VCaP (cell line): ENCODE data around the gene JPH2.
"Not testable (repeated sequence)": the region's sequence is repeated elsewhere in the genome, so short reads cannot be mapped to it uniquely, and the experiment has no call there.

ENCODE experiments used
- H3K27ac ChIP-seq: fragments of 450-650 bp; 2 replicates; pipeline ENCODE4 v1.5.1; 2017
- CTCF ChIP-seq: fragments of 450-650 bp; conservative IDR thresholded peaks from 2 replicates; pipeline ENCODE4 v1.5.1; 2017; ENCODE audit warnings: mild to moderate bottlenecking, moderate library complexity

The JPH2 gene

GRCh38 chr20:44195605-44196004 is 8.6 kb upstream of the JPH2 start:
- H3K27ac ChIP-seq = no peak overlapping the region
- TF ChIP-seq CTCF = no peak

GRCh38 chr20:44193801-44194200 is 6.8 kb upstream of the JPH2 start:
- TF ChIP-seq CTCF = no peak
- no peak overlapping the region for H3K27ac ChIP-seq

- H3K27ac ChIP-seq = not testable (repeated sequence)
These were observed 4.7 kb upstream of the JPH2 start for GRCh38 chr20:44191640-44192039.

- peak; percentile 94 for TF ChIP-seq CTCF
- not testable (repeated sequence) for H3K27ac ChIP-seq
These were observed 3.3 kb upstream of the JPH2 start for GRCh38 chr20:44190197-44190852.

GRCh38 chr20:44188752-44189151 is 1.8 kb upstream of the JPH2 start:
- no peak for TF ChIP-seq CTCF
- no peak overlapping the region for H3K27ac ChIP-seq

GRCh38 chr20:44187772-44188709 is 1.1 kb upstream of the JPH2 start:
- peak overlapping the region; percentile 7; the same call in 1 of the 2 replicates for H3K27ac ChIP-seq

GRCh38 chr20:44186674-44187053 is 324 bp downstream of the JPH2 start:
- H3K27ac ChIP-seq = no peak overlapping the region; the same call in 1 of the 2 replicates
- TF ChIP-seq CTCF = no peak

More at GRCh38 chr20:44187772-44188709, 1.1 kb upstream of the JPH2 start:
- no peak for TF ChIP-seq CTCF

GRCh38 chr20:44186201-44186600 is 787 bp downstream of the JPH2 start:
- no peak for TF ChIP-seq CTCF
- H3K27ac ChIP-seq = no peak overlapping the region
